HEK293T (cell line): Measurements from ENCODE around the gene C16orf90.

Experiments
- ARNT ChIP-seq: fragments of 450-650 bp; IDR thresholded peaks from 2 replicates; pipeline ENCODE4 v1.6.1; 2017; ENCODE audit warnings: mild to moderate bottlenecking
- BHLHE40 ChIP-seq: fragments of 450-650 bp; IDR thresholded peaks from 2 replicates; pipeline ENCODE4 v1.6.1; 2016; ENCODE audit warnings: mild to moderate bottlenecking, moderate library complexity, borderline replicate concordance
- FOXA1 ChIP-seq: fragments of 450-650 bp; IDR thresholded peaks from 2 replicates; pipeline ENCODE4 v1.6.1; 2016; ENCODE audit warnings: mild to moderate bottlenecking
- FOXK2 ChIP-seq: fragments of 450-650 bp; IDR thresholded peaks from 2 replicates; pipeline ENCODE4 v1.6.1; 2016; ENCODE audit warnings: mild to moderate bottlenecking
- ZNF384 ChIP-seq: fragments of 450-650 bp; IDR thresholded peaks from 2 replicates; pipeline ENCODE4 v1.6.1; 2016

- TF ChIP-seq ARNT (no peak), FOXA1 (no peak), BHLHE40 (no peak), ZNF384 (no peak), FOXK2 (no peak)
Observed at GRCh38 chr16:3486506-3487215, 8.6 kb downstream of the C16orf90 start.
